ENCODE measurements around the gene PCDH8.

Gene PCDH8

GRCh38 chr13:52798770-52799430, 49.5 kb downstream of the PCDH8 start:
- DNase-seq (ENCODE audit: low read depth) = no peak
- H3K4me3 ChIP-seq (ENCODE audit: control insufficient read depth, low read depth, low read length) = no peak overlapping the region
- TF ChIP-seq, protein P1, sequence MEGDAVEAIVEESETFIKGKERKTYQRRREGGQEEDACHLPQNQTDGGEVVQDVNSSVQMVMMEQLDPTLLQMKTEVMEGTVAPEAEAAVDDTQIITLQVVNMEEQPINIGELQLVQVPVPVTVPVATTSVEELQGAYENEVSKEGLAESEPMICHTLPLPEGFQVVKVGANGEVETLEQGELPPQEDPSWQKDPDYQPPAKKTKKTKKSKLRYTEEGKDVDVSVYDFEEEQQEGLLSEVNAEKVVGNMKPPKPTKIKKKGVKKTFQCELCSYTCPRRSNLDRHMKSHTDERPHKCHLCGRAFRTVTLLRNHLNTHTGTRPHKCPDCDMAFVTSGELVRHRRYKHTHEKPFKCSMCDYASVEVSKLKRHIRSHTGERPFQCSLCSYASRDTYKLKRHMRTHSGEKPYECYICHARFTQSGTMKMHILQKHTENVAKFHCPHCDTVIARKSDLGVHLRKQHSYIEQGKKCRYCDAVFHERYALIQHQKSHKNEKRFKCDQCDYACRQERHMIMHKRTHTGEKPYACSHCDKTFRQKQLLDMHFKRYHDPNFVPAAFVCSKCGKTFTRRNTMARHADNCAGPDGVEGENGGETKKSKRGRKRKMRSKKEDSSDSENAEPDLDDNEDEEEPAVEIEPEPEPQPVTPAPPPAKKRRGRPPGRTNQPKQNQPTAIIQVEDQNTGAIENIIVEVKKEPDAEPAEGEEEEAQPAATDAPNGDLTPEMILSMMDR (conservative IDR thresholded peaks at IDR 0.05; ENCODE audit: control insufficient read depth, insufficient read depth, low read depth, low read length) = no peak

DNA sequence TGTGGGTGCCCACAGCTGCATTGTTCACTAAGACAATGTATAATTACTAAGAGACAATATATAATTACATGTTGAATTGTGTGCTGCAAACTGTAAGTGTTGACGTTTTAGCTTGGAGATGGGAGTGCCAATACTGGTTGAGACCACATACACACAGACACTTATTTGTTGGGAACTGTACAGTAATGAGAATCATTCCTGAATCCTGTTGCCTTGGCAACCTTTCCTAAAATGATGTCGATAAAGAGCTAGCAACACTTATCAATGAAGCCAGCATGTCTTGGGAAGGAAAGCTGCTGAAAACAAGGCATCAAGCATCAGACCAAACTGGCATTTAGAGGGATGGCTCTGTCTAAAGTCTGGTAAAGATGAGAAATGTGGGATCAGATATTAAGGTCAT, 51.3 kb downstream of the PCDH8 start:
- TF ChIP-seq, protein P1 (conservative IDR thresholded peaks at IDR 0.05; ENCODE audit: control insufficient read depth, insufficient read depth, low read depth, low read length) = no peak
- DNase-seq (ENCODE audit: low read depth) = no peak
- no peak overlapping the region for H3K4me3 ChIP-seq (ENCODE audit: control insufficient read depth, low read depth, low read length)

- DNase-seq (ENCODE audit: low read depth) = no peak
- TF ChIP-seq, protein P1 (conservative IDR thresholded peaks at IDR 0.05; ENCODE audit: control insufficient read depth, insufficient read depth, low read depth, low read length) = no peak
- H3K4me3 ChIP-seq (ENCODE audit: control insufficient read depth, low read depth, low read length) = no peak overlapping the region
These were observed 53.9 kb downstream of the PCDH8 start for GRCh38 chr13:52794589-52794988.

DNA sequence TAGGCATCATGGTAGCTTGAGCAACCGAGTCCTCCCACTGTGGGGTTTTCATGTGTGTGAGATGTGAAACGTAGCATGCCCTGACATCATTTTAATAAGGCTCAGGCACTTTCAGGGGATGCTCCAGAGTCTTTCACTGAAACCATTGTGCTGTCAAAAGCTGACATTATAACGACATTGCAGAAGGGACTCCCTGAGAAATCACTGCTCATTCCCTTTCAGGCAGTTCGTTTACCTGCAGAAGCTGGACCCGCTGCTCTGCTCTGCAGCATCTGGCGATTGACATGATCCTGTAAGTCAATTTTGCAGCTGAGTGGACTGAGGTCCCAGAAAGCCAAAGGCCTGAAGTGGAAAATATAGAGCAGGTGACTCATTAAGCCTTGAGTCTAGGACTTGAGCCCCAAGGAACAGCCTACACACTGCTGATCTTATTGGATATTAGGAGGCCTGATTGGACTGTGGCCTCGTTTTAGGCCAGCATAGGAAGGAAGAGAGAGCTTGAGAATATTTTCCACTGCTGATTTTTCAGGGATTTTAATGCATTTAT, 54.9 kb downstream of the PCDH8 start:
- H3K4me3 ChIP-seq (ENCODE audit: control insufficient read depth, low read depth, low read length) = no peak overlapping the region
- DNase-seq (ENCODE audit: low read depth) = no peak
- TF ChIP-seq, protein P1 (conservative IDR thresholded peaks at IDR 0.05; ENCODE audit: control insufficient read depth, insufficient read depth, low read depth, low read length) = no peak
